ENCODE measurements around the gene TM9SF3. TPM values are rescaled to one million over a fixed set of nuclear protein-coding genes. Genes with fewer than 3 reads are reported as not detected.

Gene TM9SF3
- total and polyA plus RNA-seq, 8 donors, result 28.6 to 343 (median 72.2) TPM

DNA sequence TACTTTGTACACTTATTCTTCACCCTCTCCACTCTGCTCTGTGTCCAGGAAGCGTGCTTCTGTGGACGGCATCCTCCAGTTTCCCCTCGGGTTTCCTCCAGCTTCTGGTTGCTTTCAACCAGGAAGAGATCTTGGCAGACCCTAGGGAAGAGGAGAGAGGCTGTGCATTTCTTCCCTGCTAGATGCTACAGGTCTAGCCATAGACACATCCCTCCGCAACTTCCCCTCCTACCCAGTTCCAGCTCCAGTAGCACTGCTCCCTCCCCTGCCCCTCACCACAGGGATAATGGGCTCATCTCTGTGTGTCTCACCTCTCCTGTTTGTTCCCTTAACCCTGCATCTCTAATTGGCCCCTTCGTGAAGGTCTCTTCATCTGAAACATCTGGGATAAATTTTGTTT is 89.4 kb downstream of the TM9SF3 start:
- TF ChIP-seq POLR2A (IDR thresholded peaks at IDR 0.05) (no peak), POLR2AphosphoS5 (IDR thresholded peaks at IDR 0.05) (no peak)
- Histone ChIP-seq H3K4me1 (no peaks in the 10 kb centered on the region), H3K9me3 (no peaks in the 10 kb centered on the region), H3K36me3 (no peaks in the 10 kb centered on the region), H3K4me3 (no peak overlapping the region), H3K27ac (no peak overlapping the region), H3K27me3 (no peaks in the 10 kb centered on the region)
- intact Hi-C loops (cut with DNase I; ENCODE audit: low total_unique reads), result no loop called here
- DNase-seq, result no peak
- WGBS, 5 donors, result 62 to 73% (median 68%) methylated on average over 5 of the region's 5 CpGs

DNA sequence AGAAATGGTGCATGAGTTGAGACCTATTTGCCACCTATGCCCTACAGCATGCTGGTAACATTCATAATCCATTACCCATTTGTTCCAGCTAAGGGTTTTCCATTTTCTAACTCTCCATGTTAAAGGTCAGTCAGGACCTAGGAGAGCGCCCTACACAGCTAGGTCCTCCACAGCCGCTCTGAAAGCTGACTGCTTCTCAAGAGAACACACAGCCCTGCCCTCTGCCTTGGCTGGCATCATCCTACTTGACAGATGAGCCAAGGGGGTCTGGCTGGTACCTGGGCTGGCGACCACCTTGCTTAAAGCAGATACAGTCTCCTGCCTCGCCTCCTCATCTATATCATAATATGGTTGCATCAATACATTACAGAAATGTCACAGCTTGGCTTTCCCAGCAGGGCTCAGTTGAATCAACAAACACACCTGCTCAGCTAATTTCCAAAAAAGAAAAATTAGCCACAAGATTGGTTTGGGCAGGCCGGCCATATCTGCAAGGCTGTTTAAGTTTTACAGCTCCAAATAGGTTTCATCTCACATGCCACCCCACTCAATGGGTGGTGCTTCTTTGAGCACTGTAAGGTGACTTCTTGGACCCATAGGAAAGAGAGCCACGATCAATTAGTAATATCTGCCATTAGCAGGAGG is 90.4 kb downstream of the TM9SF3 start:
- no peak overlapping the region for H3K27ac ChIP-seq
- no peaks in the 10 kb centered on the region for H3K9me3 ChIP-seq
- TF ChIP-seq EP300 (IDR thresholded peaks at IDR 0.05), result no peak
- 52 to 60% (median 57%) methylated on average over 5 to 6 of the region's 6 CpGs for WGBS, 5 donors
- no peak overlapping the region for H3K4me3 ChIP-seq
- no peaks in the 10 kb centered on the region for H3K4me1 ChIP-seq
- peak in 1 of 2 donors; percentile 76 for DNase-seq
- intact Hi-C loops (cut with DNase I; ENCODE audit: low total_unique reads), result no loop called here
- no peaks in the 10 kb centered on the region for H3K36me3 ChIP-seq
- H3K27me3 ChIP-seq, result no peaks in the 10 kb centered on the region

DNA sequence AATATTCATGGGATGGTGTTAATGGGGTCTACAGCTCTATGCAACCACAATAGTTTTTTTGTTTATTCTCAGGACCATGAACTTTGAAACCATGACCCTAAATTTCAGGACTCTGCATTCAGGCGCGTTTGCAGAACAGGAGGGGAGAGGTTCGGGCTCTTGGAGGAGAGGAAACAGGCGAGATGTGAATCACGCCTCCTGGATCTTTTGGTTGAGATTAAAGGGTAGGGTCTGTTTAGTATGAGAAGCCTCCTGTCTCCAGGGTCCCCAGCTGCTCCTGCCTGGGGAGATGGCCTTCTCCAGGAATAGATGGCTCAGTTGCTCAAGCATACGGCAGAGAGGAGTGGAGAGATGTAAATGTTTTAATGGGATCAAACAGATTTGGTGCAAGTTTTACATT is 91.3 kb downstream of the TM9SF3 start:
- H3K4me1 ChIP-seq, result no peaks in the 10 kb centered on the region
- no peaks in the 10 kb centered on the region for H3K27me3 ChIP-seq
- DNase-seq, result no peak
- no peaks in the 10 kb centered on the region for H3K9me3 ChIP-seq
- H3K4me3 ChIP-seq, result no peak overlapping the region
- TF ChIP-seq POLR2A (IDR thresholded peaks at IDR 0.05) (no peak), POLR2AphosphoS5 (IDR thresholded peaks at IDR 0.05) (no peak), EP300 (IDR thresholded peaks at IDR 0.05) (no peak)
- TF ChIP-seq, protein P1, sequence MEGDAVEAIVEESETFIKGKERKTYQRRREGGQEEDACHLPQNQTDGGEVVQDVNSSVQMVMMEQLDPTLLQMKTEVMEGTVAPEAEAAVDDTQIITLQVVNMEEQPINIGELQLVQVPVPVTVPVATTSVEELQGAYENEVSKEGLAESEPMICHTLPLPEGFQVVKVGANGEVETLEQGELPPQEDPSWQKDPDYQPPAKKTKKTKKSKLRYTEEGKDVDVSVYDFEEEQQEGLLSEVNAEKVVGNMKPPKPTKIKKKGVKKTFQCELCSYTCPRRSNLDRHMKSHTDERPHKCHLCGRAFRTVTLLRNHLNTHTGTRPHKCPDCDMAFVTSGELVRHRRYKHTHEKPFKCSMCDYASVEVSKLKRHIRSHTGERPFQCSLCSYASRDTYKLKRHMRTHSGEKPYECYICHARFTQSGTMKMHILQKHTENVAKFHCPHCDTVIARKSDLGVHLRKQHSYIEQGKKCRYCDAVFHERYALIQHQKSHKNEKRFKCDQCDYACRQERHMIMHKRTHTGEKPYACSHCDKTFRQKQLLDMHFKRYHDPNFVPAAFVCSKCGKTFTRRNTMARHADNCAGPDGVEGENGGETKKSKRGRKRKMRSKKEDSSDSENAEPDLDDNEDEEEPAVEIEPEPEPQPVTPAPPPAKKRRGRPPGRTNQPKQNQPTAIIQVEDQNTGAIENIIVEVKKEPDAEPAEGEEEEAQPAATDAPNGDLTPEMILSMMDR (IDR thresholded peaks at IDR 0.05), result no peak
- H3K27ac ChIP-seq, result no peak overlapping the region
- intact Hi-C loops (cut with DNase I; ENCODE audit: low total_unique reads), result no loop called here
- H3K36me3 ChIP-seq, result no peaks in the 10 kb centered on the region
- WGBS, 5 donors, result 87 to 95% (median 93%) methylated on average over 6 of the region's 6 CpGs

DNA sequence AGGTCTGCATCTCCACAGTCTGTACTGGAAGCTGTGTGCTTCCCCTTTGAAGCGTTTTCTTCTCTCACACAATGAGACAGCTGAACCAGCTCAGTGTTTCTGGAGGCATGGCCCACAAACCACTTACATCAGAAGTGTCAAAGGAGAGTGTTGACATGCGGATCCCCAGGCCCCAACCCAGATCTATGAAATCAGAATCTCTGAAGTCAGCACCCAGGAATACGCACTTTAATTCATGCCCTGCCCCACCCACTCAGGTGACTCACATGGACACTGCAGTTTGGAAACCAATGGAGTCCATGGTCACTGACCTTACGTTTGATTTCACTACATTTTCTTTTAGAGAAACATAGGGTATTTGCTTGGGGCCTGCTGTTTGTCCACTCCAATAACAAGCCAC is 92.1 kb downstream of the TM9SF3 start:
- 82 to 88% (median 83%) methylated on average over 4 of the region's 4 CpGs for WGBS, 5 donors
- H3K27me3 ChIP-seq, result no peaks in the 10 kb centered on the region
- H3K36me3 ChIP-seq, result no peaks in the 10 kb centered on the region
- intact Hi-C loops (cut with DNase I; ENCODE audit: low total_unique reads), result no loop called here
- no peaks in the 10 kb centered on the region for H3K4me1 ChIP-seq
- no peak overlapping the region for H3K27ac ChIP-seq
- no peak overlapping the region for H3K4me3 ChIP-seq
- no peak for DNase-seq
- H3K9me3 ChIP-seq, result no peaks in the 10 kb centered on the region
- TF ChIP-seq POLR2A (IDR thresholded peaks at IDR 0.05), result no peak
- no peak for TF ChIP-seq EP300 (IDR thresholded peaks at IDR 0.05)
- TF ChIP-seq, protein P1 (IDR thresholded peaks at IDR 0.05), result no peak
- no peak for TF ChIP-seq POLR2AphosphoS5 (IDR thresholded peaks at IDR 0.05)

DNA sequence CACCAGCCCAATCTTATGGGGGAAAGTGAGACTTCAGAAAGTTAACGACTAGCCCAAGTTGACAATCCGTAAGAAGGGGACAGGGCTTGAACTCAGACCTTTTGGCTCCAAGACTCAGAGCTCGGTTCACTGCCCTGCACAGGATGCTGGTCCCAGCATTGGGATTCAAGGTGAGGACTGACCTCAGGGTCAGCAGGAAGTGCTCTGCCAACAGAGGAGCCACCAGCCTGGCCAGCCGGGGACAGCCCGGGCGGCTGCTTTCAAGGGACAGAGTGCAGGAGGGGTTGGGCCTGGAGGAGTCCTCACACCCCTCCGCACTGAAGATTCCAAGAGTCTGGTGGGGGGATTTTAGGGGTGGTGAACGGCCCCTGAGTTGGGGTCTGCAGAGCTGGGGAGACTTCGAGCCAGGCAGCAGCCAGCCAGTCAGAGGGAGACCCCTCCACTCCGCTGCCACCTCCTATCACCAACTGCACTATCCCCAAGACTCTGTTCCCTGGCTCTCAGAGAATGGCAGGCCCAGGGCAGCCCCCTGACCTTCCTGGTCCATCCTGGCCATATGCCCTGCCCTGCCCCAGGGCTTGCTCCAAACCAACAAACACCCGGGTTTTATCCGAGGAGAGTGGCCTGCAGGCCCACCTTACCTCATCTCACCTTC is 92.8 kb downstream of the TM9SF3 start:
- 83 to 93% (median 85%) methylated on average over 11 to 12 of the region's 12 CpGs for WGBS, 5 donors
- DNase-seq, result no peak
- Histone ChIP-seq H3K4me1 (no peaks in the 10 kb centered on the region), H3K27ac (no peak overlapping the region), H3K9me3 (no peaks in the 10 kb centered on the region), H3K36me3 (no peaks in the 10 kb centered on the region), H3K4me3 (no peak overlapping the region), H3K27me3 (no peaks in the 10 kb centered on the region)
- intact Hi-C loops (cut with DNase I; ENCODE audit: low total_unique reads), result no loop called here
- TF ChIP-seq, protein P1 (IDR thresholded peaks at IDR 0.05), result no peak
- TF ChIP-seq EP300 (IDR thresholded peaks at IDR 0.05) (no peak), POLR2A (IDR thresholded peaks at IDR 0.05) (no peak), POLR2AphosphoS5 (IDR thresholded peaks at IDR 0.05) (no peak)
